HG03097 (cell line): Measurements from ENCODE around the gene RCC2.
"Not testable (repeated sequence)": the region's sequence is repeated elsewhere in the genome, so short reads cannot be mapped to it uniquely, and the experiment has no call there.

Source experiments
- ATAC-seq: cut with Tn5 transposase; IDR thresholded peaks from one replicate; pipeline ENCODE4 v1.9.1; 2021; ENCODE audit not compliant: unreplicated experiment, low FRiP score

RCC2 gene

GRCh38 chr1:17422461-17422860, 17.0 kb downstream of the RCC2 start:
- no peak for ATAC-seq

DNA sequence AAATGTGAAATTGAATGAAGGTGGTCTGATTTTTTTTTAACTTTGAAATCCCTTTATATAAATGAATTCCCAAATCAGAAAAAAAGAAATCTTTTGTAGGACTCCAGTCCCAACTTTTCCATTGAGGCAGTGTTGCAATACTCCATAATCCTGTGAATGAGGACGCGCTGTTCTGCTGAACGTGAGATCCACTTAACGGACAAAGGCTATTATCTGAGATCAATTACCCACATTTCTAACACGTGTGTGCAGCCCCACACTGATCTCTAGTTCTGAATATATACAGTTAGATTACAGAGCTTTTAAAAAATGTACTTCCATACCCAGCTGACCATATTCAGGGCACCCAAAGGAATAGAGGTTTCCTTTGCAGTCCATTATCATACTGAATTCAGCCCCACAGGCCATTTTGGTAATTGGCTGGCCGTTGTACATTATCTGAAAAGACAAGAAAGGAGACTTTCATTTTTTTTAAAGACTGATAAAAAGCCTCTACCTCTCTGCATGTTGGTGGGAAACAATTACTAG, 19.0 kb downstream of the RCC2 start:
- no peak for ATAC-seq

DNA sequence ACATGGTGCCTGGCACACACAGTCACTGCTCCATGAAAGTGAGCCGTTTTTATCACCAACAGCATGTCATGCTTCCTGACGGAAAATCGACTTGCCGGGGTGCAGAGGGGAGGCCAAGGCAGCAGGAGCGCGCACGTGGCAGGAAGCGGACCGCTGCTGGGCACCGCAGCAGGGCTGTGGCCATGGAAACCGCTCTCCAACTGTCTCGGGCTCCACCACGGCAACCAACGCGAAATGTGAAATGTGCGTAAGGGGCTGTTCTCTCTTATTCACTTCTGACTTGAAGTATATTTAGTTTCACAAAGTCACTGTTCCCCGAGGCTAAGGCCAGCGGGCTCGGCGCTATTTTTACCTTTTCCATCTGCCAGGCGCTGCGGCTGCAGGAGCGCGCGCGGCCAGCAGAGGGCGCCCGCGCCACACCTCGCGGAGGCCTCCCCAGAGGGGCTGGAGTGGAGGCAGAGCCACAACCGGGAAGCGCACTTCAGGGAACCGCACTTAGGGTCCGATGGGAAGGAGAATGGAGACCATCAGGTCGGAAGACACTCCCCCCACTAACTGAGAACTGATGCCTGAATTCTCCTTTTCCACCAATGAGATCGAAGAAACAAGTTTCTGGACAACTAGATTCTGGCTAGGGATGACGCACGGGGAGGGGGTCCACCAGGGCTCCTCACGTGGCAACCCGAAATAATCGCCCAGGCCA, 19.7 kb downstream of the RCC2 start:
- ATAC-seq: no peak

DNA sequence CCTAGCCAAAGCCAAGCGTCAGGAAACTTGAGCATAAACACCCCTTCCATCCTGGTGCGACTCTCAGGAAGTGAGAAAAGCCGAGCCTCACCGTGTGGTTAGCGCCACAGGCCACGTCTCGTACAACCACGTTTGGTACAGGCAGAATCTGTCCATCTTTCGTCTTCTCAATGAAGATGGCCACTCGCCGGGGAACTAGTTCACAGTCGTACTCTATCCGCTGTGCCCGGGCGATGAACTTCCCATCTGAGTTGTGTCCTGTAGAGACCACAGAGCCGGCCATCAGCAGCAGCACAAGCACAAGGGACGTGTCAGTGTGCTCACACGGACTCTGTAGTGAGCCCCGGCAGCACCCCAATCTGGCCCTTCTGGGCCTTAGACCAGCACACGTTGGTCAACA, 23.1 kb downstream of the RCC2 start:
- ATAC-seq: no peak

DNA sequence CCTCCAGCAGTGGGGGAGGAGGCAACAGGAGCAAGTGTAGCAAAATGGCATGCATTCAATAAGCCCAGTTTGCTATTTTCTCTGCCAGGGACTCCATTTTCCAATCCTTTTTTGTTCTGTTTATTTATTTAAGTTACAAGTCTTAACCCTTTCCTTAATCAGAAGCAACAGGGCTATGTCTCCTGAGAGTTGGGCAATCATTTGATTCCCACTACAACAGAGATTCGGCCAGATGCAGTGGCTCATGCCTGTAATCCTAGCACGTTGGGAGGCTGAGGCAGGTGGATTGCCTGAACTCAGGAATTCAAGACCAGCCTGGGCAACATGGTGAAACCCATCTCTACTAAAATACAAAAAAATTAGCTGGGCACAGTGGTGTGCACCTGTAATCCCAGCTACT, 25.5 kb downstream of the RCC2 start:
- no peak for ATAC-seq

DNA sequence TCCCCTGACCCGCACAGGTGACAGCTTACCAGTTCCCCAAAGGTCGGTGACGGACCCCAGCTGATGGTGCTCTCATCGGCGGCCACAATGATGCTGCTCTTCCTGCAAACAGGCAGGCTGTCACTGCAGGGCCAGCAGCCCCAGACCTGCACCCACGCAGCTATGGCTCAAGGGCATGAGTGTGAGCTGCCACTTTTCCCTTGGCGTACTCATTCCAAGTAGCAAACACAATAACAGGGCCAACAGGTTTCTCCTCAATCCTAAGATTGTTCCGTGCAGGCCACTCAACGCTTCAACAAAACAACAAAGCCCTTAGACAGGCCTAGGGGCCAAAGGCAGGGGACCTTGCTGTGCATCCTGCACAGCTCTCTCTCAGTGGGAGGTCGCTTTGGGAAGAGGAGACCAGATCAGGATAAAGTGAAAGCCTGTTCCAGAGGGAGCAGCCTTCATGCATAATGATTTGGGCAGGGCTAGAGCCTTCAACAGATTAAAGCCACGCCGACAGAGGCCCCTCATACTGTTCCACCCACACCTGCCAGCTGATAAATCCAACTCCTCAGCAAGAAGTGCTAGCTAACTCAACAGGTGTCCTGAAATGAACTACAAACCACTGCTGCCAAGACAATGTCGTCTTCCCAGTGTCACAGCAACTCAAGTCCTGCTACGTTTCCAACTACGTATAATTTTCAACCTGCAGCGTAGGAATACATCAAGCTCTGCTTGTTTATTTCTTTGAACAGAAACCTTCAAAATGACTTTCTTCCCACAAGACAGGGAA, 27.2 kb downstream of the RCC2 start:
- ATAC-seq: no peak

GRCh38 chr1:17409391-17409811, 30.1 kb downstream of the RCC2 start:
- ATAC-seq: no peak

- ATAC-seq: not testable (repeated sequence)
These were observed 31.5 kb downstream of the RCC2 start for GRCh38 chr1:17407786-17408514.

DNA sequence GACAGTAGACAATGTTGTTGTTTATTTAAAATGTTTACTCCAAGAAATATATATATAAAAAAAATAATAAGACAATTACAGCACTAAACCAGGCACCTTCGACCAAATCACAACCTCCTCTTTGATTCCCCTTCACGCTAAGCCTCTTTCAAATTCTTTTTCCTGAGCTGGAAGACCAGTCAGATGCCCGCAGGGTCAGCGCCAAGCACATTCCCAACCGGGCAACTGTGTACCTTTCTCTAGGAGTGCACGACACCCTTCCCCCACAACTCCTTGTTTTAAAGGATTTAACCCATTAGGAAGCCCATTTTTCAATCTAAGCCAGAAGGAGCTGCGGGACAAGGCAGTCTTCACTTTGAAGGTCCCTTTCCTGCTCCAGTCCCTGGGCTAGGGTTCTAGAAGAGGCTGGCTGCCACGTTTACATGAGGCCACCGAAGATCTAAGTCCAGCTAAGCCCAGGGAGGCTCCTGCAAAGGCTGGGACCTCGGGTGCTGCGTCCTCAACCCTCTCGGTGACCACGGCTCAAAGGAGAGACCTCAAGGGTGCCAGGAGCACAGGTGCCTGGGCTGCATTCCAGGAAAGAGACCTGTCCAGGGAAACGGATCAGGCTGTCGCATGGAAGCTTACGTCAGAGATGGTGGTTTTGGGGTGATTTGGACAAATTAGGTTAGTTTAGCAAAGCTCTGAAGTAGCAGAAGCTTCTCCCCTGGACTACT, 32.6 kb downstream of the RCC2 start:
- ATAC-seq: not testable (repeated sequence)

GRCh38 chr1:17405898-17406759, 33.3 kb downstream of the RCC2 start:
- no peak for ATAC-seq

DNA sequence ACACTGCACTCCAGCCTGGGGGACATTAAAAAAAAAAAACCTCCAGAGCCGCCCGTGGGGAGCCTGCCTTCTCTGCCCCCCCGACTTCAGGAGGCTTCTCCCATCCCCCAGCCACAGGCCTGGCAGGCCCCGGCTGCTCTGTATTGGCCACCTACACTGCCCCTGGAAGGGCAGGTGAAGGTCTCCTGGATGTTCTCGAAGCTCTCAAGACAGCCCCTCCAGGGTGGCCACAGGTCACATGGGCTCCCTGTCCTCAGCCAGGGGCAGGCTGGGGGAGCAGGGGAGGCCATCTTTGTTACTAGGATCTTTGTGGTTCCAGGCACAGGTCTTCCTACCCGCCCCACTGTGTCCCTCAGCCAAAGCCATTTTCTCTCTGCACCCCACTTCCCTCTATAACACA, 34.7 kb downstream of the RCC2 start:
- ATAC-seq: no peak

DNA sequence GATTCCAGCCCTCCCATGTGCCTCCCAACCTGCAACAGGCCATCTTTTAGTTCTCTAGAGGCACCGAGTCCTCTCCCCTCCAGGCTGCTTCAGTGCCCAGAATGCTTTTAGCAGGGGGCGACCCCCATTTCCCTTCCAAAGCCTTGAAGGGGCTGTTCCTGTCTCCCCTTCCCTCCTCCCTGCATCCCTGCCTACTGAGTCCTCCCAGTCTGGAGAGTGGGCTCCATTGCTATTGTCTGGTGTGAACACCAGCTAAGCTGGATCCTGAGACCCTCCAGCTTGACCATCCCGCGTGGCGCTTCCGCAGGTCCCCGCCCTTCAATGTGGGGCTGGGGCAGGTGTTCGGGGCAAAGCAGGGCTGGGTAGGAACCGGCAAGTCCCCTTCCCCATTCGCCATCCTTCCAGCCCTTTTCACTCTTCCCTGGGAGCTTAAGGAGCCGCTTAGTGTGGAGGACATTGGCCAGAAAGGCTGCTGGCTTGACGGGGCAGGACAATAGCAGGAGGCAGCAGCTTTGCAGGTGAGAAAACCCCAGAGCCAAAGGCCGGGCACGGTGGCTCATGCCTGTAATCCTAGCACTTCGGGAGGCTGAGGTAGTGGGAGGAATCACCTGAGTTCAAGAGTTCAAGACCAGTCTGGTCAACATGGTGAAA, 35.3 kb downstream of the RCC2 start:
- no peak for ATAC-seq

DNA sequence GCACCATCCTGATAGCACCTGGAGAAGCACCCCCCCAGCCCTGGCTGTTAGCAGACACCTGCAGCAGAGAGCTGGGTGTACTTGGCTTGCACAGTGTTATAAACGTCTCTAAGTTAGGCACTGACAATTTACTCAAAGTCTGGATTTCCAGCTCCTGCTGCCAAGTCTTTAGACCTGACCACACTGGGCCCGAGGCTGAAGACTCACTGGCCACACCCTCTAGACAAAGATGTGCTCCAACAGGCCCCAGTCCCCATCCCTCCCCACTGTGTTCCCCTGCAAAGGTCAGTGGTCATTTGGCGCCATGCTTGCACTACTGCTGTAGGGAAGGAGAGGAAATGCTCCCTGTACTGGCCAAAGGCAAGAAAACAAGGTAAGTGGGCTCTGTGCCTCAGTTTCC, 36.4 kb downstream of the RCC2 start:
- no peak for ATAC-seq

GRCh38 chr1:17401841-17402240, 37.6 kb downstream of the RCC2 start:
- no peak for ATAC-seq

DNA sequence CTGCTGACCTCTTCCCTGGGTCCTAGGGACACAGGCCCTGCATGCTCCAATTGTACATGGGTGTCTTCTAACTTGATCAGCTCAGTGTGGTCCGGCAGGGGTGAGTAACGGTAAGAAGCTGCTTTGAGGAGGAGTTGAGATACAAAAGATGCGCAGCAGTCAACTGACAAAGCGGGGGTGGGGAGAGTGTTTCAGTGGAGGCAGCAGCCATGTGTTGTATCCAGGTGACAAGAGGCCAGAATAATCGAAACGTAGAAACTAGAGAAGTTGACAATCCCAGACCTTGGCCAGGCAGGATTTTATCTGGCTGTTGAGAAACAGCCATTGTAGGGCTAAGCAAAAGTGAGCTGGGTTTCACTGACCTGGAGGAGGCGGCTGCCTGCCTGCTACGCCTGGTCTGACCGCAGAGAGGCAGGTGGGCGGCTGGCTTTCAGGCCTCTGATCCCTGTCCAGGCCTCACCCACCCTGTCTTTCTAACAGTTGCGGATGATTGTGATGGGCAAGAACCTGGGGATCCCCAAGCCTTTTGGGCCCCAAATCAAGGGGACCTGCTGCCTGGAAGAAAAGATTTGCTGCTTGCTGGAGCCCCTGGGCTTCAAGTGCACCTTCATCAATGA, 38.6 kb downstream of the RCC2 start:
- no peak for ATAC-seq

GRCh38 chr1:17397910-17398695, 41.4 kb downstream of the RCC2 start:
- no peak for ATAC-seq

DNA sequence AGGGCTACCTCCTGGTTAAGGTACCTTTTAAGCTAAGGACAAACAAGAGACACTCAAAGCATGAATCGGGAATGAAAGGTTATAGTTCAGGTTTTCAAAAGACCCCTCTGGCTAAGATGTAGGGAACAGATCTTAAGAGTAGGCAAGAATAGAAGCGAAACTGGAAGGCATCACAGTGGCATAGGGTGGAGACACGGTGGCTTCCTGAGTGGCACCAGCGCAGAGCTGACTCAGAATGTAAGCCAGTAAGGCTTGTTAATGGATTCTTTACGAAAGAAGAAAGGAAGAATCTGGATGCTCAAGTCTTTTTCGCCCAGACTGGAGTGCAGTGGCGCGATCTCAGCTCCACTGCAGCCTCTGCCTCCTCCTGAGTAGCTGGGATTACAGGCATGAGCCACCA, 46.2 kb downstream of the RCC2 start:
- ATAC-seq: no peak

DNA sequence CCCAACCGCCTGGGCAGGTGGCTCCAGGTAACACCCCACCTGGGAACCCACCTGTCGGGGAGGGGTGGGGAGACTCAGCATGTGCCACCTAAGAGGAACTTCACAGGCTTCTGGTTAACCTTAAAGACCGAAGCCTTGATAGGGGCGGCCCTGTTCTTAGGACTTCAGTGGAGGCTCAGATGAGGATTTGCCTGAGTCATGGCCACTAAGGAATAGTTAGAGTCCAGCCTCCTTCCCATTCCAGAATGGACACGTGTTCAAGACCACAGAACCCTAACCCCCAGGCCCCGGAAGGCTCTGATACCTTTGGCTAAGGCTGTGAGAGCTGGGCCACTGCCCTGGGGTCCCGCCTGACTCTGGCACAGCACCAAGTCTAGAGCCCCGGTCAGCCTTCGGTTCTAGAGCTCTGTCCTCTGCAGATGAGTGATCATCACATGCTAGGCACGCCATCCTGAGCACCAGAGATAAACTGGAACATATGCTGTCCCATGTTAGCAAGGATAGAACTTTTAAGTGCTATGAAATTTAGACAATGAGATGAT, 47.2 kb downstream of the RCC2 start:
- no peak for ATAC-seq
